T-helper 2 cell treated with Interferon-gamma antibody and Interleukin-4, amounts not matched to agents 100 ng/mL and 5 ng/mL, for 36 hours (primary cell): ENCODE measurements around the gene KLHL24. TPM values are rescaled to one million over a fixed set of nuclear protein-coding genes. Genes with fewer than 3 reads are reported as not detected.
"Not testable (repeated sequence)": the region's sequence is repeated elsewhere in the genome, so short reads cannot be mapped to it uniquely, and the experiment has no call there.

ENCODE experiments used
- intact Hi-C: fragments of 100-400 bp; cut with micrococcal nuclease; formaldehyde crosslinking; loops from one replicate; pipeline ENCODE4 v1.15.1; 2023
- total RNA-seq: library from RNA; stranded (reverse); gene quantifications from 2 replicates; pipeline ENCODE4 v1.2.3, GENCODE V29; 2022

Gene KLHL24
- total RNA-seq, 1 donor from 2014 or later, result 11.9 TPM

DNA sequence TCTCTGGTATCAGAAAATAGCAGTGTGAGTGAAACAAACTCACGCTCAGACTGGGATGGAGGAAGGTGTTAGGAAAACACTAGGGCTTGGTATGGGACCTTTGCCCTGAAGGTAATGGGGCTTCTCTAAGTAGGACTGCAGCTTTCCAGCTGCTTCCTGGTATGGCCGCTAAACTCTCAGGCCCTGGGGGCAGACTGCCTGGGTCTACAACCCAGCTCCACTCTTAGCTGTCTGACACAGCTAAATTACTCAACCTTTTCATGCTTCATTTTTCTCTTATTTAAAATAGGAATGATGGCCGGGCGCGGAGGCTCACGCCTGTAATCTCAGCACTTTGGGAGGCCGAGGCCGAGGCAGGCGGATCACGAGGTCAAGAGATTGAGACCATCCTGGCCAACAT, 57.0 kb downstream of the KLHL24 start:
- intact Hi-C loops, result loop anchor here (10.0 kb wide), 1 partner anchor 248 kb away; no protein-coding TSS in a partner anchor

DNA sequence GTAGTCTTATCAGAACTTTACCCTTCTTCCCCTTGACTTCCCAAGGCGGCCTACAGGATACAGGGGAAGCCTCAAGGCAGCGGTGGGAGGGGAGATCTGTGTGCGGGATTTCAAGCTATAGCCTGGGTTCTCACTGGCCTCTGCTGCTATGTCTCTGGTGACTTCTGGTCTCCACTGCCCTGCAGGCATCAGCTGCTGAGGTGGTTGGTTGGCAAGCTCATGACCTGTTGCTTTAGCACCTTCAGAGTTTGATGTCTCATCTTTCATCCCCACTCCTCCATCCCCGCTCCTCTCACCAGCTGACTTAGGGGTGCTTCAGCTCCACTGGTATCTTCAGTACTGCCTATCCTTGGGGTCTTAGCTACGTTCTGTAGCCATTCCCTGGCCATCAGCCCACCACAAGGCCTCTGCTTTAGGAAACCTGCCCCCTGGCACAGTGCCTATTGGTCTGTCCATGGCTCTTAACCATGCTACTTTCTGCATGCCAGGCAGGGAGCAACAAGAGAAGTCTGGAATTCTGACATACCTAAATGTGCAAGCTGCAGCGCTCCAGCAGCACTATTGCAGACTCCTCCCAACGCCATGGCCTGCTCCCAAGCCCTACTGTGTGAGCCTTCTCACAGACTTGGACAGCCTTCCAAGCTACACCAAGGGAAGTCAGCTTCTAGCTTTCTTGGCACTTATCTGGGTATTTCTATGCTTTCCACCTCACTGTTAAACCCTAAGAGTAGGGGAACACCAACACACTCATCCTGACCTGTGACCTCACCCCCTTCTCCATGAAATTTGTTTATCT, 60.3 kb downstream of the KLHL24 start:
- intact Hi-C loops, result loop anchor here (10.0 kb wide), 1 partner anchor 251 kb away; no protein-coding TSS in a partner anchor

GRCh38 chr3:183697123-183697609, 61.7 kb downstream of the KLHL24 start:
- intact Hi-C loops, result loop anchor here (1.0 to 10.0 kb wide), 2 partner anchors 61 to 252 kb away; no protein-coding TSS in a partner anchor

GRCh38 chr3:183697610-183698317, 62.3 kb downstream of the KLHL24 start, which contains the start of gene YEATS2:
Gene YEATS2, plus strand, starts transcription at chr3:183697797. Its CDS starts 17,366 bp downstream, at chr3:183715163.
- intact Hi-C loops, result loop anchor here (1.0 to 10.0 kb wide), 6 partner anchors 21 to 253 kb away; partner anchors contain the start of genes KLHL6 and PARL

DNA sequence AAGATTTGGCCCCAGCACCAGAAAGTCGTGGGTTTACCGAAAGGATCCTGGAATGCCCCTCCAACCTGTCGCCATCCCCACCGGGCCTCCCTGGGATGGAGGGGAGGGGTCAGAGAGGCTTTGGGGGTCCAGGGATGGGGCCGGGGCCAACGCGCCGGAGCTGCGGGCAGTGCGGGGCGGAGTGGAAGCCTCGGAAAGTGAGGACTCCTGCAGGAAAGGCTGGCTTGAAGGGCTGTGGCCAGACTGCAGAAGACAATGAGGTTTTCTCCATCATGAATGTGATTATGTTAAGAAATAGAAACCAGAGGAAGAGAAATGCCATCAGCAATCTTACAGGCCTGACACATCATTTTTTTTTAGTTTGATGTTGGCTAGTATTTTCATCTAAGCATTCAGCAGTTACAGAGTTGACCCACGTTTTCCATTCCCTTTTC, 62.9 kb downstream of the KLHL24 start:
- intact Hi-C loops, result loop anchor here (1.0 to 10.0 kb wide), 5 partner anchors 20 to 254 kb away; partner anchors contain the start of genes KLHL6 and PARL

DNA sequence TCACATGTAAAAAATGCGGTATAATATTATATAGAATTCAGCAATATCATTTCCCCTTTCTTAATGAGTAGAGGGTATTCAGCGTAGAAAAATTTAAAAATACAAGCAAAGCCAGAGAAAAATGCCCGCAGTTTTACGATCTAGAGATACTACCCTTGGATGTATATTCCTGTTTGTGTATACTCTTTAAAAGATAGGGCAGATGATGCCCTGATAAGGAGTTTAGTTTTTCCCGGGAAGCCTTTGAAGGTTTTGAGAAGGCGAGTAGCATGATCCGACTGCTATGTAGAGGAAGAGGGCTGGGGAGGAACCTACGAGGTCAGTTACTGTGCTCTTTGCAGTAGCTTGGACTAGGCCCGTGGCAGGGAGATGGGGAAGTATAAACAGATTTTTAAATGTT, 63.3 kb downstream of the KLHL24 start:
- intact Hi-C loops, result loop anchor here (1.0 to 10.0 kb wide), 5 partner anchors 20 to 254 kb away; partner anchors contain the start of genes KLHL6 and PARL

DNA sequence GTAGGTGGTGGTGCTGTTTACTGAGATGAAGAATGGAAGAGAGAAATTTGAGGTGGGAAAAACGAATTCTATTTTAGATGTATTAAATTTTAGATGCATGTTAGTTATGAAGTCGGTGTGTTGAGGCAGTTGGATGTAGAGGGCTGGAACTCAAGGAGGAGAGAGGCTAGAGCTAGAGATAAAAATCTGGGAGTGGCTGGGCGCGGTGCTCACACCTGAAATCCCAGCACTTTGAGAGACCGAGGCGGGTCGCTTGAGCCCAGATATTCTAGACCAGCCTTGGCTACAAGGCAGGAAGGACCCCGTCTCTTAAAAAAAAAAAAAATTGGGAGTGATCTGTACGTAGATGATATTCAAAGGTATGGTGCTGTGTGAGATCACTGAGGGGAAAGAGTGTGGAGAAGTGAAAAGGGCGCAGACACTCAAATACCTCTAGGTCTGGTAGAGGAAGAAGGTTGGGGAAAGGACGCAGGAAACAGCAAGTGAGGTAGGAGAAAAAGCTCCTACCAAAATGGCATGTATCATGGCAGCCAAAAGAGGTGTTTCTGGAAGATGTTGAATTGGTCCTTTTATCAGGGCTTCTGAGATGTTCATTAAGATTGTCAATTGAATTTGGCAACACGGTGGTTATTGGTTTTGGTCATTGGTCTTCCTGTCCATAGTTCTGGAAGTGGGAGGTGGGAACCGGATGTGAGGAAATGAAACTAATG, 64.0 kb downstream of the KLHL24 start:
- intact Hi-C loops, result loop anchor here (2.0 to 10.0 kb wide), 4 partner anchors 19 to 255 kb away; partner anchors contain the start of genes KLHL6 and PARL

GRCh38 chr3:183701744-183702143, 66.3 kb downstream of the KLHL24 start:
- intact Hi-C loops, result no loop called here

DNA sequence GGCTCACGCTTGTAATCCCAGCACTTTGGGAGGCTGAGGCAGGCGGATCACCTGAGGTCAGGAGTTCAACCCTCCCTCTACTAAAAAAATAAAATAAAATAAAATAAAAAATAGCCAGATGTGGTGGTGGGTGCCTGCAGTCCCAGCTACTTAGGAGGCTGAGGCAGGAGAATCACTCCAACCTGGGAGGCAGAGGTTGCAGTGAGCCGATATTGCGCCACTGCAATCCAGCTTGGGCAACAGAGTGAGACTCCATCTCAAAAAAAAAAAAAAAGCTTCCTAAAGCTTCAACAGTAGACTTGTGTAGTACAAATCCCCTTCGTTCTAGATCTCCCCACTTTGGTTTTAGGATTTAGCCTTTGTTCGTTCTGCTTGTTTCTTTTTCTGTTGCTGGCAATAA, 68.5 kb downstream of the KLHL24 start:
- intact Hi-C loops, result not testable (repeated sequence)

DNA sequence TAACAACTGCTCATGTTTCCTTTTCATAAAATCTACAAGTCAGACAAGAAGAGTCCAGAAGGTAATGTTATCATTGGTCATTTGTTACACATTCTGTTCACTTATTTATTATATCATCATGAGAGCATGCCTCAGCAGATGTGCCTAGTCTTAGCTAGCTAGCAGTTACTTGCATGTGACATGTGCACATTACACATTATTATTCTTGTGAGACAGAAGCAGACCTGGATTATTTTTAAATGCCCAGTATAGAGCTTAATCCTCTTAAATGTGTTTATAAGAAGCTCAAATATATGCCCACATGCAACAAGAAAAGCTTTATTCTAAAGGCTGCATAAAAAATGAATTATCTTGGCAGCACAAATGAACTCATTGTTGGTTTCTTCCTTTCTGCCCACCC, 74.8 kb downstream of the KLHL24 start:
- intact Hi-C loops, result no loop called here

- intact Hi-C loops, result no loop called here
Observed at GRCh38 chr3:183711516-183711915, 76.1 kb downstream of the KLHL24 start.

GRCh38 chr3:183714622-183715021, 79.2 kb downstream of the KLHL24 start:
- intact Hi-C loops, result no loop called here

DNA sequence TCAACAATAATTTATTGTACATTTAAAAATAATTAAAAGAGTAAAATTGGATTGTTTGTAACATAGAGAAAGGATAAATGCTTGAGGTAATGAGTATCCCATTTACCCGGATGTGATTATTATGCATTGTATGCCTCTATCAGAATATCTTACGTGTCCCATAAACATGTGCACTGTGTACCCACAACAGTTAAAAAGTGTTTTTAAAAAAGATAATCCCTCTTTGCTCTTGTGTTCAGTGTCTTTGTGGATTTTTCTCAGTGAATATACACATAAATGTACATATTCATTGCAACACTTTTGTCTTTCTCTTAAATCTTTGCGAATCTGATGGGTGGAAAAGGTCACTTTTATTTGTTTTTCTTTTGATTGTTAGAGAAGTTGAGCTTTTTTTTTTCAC, 82.6 kb downstream of the KLHL24 start:
- intact Hi-C loops, result loop anchor here (2.0 kb wide), 1 partner anchor 19 kb away; no protein-coding TSS in a partner anchor

DNA sequence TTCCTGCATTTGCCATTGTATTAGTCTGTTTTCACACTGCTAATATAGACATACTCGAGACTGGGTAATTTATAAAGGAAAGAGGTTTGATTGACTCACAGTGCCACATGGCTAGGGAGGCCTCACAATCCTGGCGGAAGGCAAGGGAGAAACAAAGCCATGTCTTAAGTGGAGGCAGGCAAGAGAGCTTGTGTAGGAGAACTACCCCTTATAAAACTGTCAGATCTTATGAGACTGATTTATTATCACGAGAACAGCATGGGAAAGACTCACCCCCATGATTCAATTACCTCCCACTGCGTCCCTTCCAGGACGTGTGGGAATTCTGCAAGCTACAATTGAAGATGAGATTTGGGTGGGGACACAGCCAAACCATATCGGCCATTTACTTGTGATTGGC, 90.0 kb downstream of the KLHL24 start:
- intact Hi-C loops, result no loop called here

GRCh38 chr3:183728204-183728603, 92.8 kb downstream of the KLHL24 start:
- intact Hi-C loops, result no loop called here

- intact Hi-C loops, result no loop called here
Observed at GRCh38 chr3:183730361-183730760, 94.9 kb downstream of the KLHL24 start.

- intact Hi-C loops, result no loop called here
Observed at GRCh38 chr3:183731611-183732010, 96.2 kb downstream of the KLHL24 start.

- intact Hi-C loops, result no loop called here
Observed at GRCh38 chr3:183733553-183733952, 98.1 kb downstream of the KLHL24 start.
